ENCODE data around the gene EMCN.
"Not testable (repeated sequence)": the region's sequence is repeated elsewhere in the genome, so short reads cannot be mapped to it uniquely, and the experiment has no call there.

Gene EMCN

GRCh38 chr4:100386270-100386669 lies 131.6 kb downstream of the EMCN start:
- Histone ChIP-seq H3K27me3 (ENCODE audit: control insufficient read depth in 3 of 3, insufficient read depth in 3 of 3, low read depth in 1 of 3, low read length in 3 of 3) (no peaks in the 10 kb centered on the region), H3K9ac (ENCODE audit: low read depth, low read length, poor library complexity) (no peak overlapping the region), H2BK12ac (ENCODE audit: low read length) (no peak overlapping the region), H2BK5ac (ENCODE audit: low read length) (no peak overlapping the region), H3K4ac (ENCODE audit: low read length) (no peak overlapping the region), H3K4me2 (ENCODE audit: insufficient read depth, low read length, poor library complexity, severe bottlenecking) (no peak overlapping the region), H3K9me3 (replicated peaks in 1 of 2; ENCODE audit: control insufficient read depth in 2 of 2, insufficient read depth in 1 of 2, low read depth in 1 of 2, low read length in 2 of 2) (no peaks in the 10 kb centered on the region), H2AFZ (ENCODE audit: low read length) (no peak overlapping the region), H3K79me1 (ENCODE audit: low read depth, low read length) (no peaks in the 10 kb centered on the region), H4K91ac (ENCODE audit: low read depth, low read length, poor library complexity) (no peak overlapping the region), H3K36me3 (replicated peaks in 1 of 2; ENCODE audit: control insufficient read depth in 2 of 2, insufficient read depth in 2 of 2, low read length in 2 of 2) (no peaks in the 10 kb centered on the region), H3K23ac (ENCODE audit: low read depth, low read length, poor library complexity) (no peak overlapping the region), H2BK15ac (ENCODE audit: low read length) (no peak overlapping the region), H3K14ac (ENCODE audit: low read length) (no peak overlapping the region), H3K18ac (ENCODE audit: low read length) (no peak overlapping the region), H3K27ac (replicated peaks; ENCODE audit: low read length) (no peak overlapping the region), H3K4me1 (ENCODE audit: control insufficient read depth in 2 of 2, insufficient read depth in 1 of 2, low read depth in 1 of 2, low read length in 2 of 2) (no peaks in the 10 kb centered on the region), H4K8ac (ENCODE audit: low read depth, low read length) (no peak overlapping the region), H2BK120ac (ENCODE audit: low read depth, low read length) (no peak overlapping the region), H2AK5ac (ENCODE audit: low read depth, low read length) (no peak overlapping the region), H3K4me3 (ENCODE audit: low read length in 2 of 2) (no peak overlapping the region)
- no CpG with 5 or more reads among the region's 1 CpG for WGBS, 2 donors (ENCODE audit: extremely low coverage in 2 of 2, insufficient read length in 2 of 2, insufficient replicate concordance in 1 of 2)
- DNase-seq (ENCODE audit: low spot score): no peak

GRCh38 chr4:100380401-100380800 lies 137.4 kb downstream of the EMCN start:
- not testable (repeated sequence) for H3K4me1 ChIP-seq (ENCODE audit: control insufficient read depth in 2 of 2, insufficient read depth in 1 of 2, low read depth in 1 of 2, low read length in 2 of 2); H4K8ac ChIP-seq (ENCODE audit: low read depth, low read length); H2BK12ac ChIP-seq (ENCODE audit: low read length); H4K91ac ChIP-seq (ENCODE audit: low read depth, low read length, poor library complexity); H3K4ac ChIP-seq (ENCODE audit: low read length); DNase-seq (ENCODE audit: low spot score); H3K9ac ChIP-seq (ENCODE audit: low read depth, low read length, poor library complexity); H3K4me3 ChIP-seq (ENCODE audit: low read length in 2 of 2); H3K36me3 ChIP-seq (replicated peaks in 1 of 2; ENCODE audit: control insufficient read depth in 2 of 2, insufficient read depth in 2 of 2, low read length in 2 of 2); H2BK5ac ChIP-seq (ENCODE audit: low read length); H3K79me1 ChIP-seq (ENCODE audit: low read depth, low read length); H3K27ac ChIP-seq (replicated peaks; ENCODE audit: low read length); H2BK120ac ChIP-seq (ENCODE audit: low read depth, low read length); H2AK5ac ChIP-seq (ENCODE audit: low read depth, low read length); H3K18ac ChIP-seq (ENCODE audit: low read length); H3K27me3 ChIP-seq (ENCODE audit: control insufficient read depth in 3 of 3, insufficient read depth in 3 of 3, low read depth in 1 of 3, low read length in 3 of 3); H3K9me3 ChIP-seq (replicated peaks in 1 of 2; ENCODE audit: control insufficient read depth in 2 of 2, insufficient read depth in 1 of 2, low read depth in 1 of 2, low read length in 2 of 2); H3K14ac ChIP-seq (ENCODE audit: low read length); H3K4me2 ChIP-seq (ENCODE audit: insufficient read depth, low read length, poor library complexity, severe bottlenecking); H2BK15ac ChIP-seq (ENCODE audit: low read length); H2AFZ ChIP-seq (ENCODE audit: low read length); H3K23ac ChIP-seq (ENCODE audit: low read depth, low read length, poor library complexity)
- WGBS, 2 donors (ENCODE audit: extremely low coverage in 2 of 2, insufficient read length in 2 of 2, insufficient replicate concordance in 1 of 2): no CpG with 5 or more reads among the region's 1 CpG

DNA sequence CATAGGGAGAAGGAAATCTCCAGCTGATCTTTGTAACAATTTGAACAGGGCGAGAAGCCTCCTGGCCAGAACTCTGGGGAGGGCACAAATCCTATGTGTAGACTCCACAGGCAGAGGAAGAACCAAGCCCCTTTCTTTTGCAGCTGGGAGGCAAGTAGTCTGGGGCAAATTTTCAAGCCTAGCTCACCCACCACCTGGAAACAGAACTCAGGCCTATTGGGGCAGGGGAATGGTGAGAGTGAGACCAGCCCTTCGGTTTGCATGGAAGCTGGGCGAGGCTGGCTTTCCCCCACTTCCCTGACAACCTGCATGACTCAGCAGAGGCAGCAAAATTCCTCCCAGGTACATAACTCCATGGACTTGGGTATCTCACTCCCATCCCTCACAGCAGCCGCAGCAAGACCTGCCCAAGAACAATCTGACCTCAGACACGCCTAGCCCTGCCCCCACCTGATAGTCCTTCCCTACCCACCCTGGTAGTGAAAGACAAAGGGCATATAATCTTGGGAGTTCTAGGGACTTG lies 138.2 kb downstream of the EMCN start:
- no peak overlapping the region for H3K4ac ChIP-seq (ENCODE audit: low read length)
- no CpG with 5 or more reads among the region's 5 CpGs for WGBS, 2 donors (ENCODE audit: extremely low coverage in 2 of 2, insufficient read length in 2 of 2, insufficient replicate concordance in 1 of 2)
- no peak overlapping the region for H2AFZ ChIP-seq (ENCODE audit: low read length)
- no peaks in the 10 kb centered on the region for H3K4me1 ChIP-seq (ENCODE audit: control insufficient read depth in 2 of 2, insufficient read depth in 1 of 2, low read depth in 1 of 2, low read length in 2 of 2)
- H3K4me3 ChIP-seq (ENCODE audit: low read length in 2 of 2): peak overlapping the region in 1 of 2 donors; percentile 27
- no peak overlapping the region for H3K27ac ChIP-seq (replicated peaks; ENCODE audit: low read length)
- H2BK12ac ChIP-seq (ENCODE audit: low read length): no peak overlapping the region
- H3K79me1 ChIP-seq (ENCODE audit: low read depth, low read length): peaks cover 2% of the 10 kb centered on the region
- no peaks in the 10 kb centered on the region for H3K27me3 ChIP-seq (ENCODE audit: control insufficient read depth in 3 of 3, insufficient read depth in 3 of 3, low read depth in 1 of 3, low read length in 3 of 3)
- no peak overlapping the region for H4K91ac ChIP-seq (ENCODE audit: low read depth, low read length, poor library complexity)
- H3K9ac ChIP-seq (ENCODE audit: low read depth, low read length, poor library complexity): no peak overlapping the region
- H3K4me2 ChIP-seq (ENCODE audit: insufficient read depth, low read length, poor library complexity, severe bottlenecking): no peak overlapping the region
- H3K23ac ChIP-seq (ENCODE audit: low read depth, low read length, poor library complexity): no peak overlapping the region
- H3K18ac ChIP-seq (ENCODE audit: low read length): no peak overlapping the region
- no peak overlapping the region for H2BK120ac ChIP-seq (ENCODE audit: low read depth, low read length)
- H3K14ac ChIP-seq (ENCODE audit: low read length): no peak overlapping the region
- no peaks in the 10 kb centered on the region for H3K36me3 ChIP-seq (replicated peaks in 1 of 2; ENCODE audit: control insufficient read depth in 2 of 2, insufficient read depth in 2 of 2, low read length in 2 of 2)
- no peak overlapping the region for H2BK15ac ChIP-seq (ENCODE audit: low read length)
- peaks cover 0 to 1% of the 10 kb centered on the region in 2 donors for H3K9me3 ChIP-seq (replicated peaks in 1 of 2; ENCODE audit: control insufficient read depth in 2 of 2, insufficient read depth in 1 of 2, low read depth in 1 of 2, low read length in 2 of 2)
- H2AK5ac ChIP-seq (ENCODE audit: low read depth, low read length): no peak overlapping the region
- H2BK5ac ChIP-seq (ENCODE audit: low read length): peak overlapping the region; percentile 6
- H4K8ac ChIP-seq (ENCODE audit: low read depth, low read length): no peak overlapping the region
- DNase-seq (ENCODE audit: low spot score): no peak

DNA sequence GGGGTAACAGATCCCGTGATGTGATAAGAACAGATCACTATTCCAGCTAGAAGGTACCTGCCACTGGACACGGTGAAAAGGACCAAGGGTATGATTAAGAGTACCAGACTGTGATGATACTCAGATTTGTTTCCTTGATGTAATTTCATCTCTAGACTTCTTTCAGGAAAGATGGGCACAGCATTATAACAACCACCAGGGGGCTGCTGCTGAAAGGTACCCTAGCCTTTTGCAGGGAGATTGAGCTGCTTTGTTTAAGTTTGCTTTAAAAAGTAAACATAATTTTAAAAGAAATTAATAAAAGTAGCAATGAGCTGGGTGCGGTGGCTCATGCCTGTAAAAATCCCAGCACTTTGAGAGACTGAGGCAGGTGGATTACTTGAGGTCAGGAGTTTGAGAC lies 145.4 kb downstream of the EMCN start:
- Histone ChIP-seq H3K23ac (ENCODE audit: low read depth, low read length, poor library complexity) (no peak overlapping the region), H2AFZ (ENCODE audit: low read length) (no peak overlapping the region), H4K91ac (ENCODE audit: low read depth, low read length, poor library complexity) (no peak overlapping the region), H2BK15ac (ENCODE audit: low read length) (no peak overlapping the region), H3K36me3 (replicated peaks in 1 of 2; ENCODE audit: control insufficient read depth in 2 of 2, insufficient read depth in 2 of 2, low read length in 2 of 2) (no peaks in the 10 kb centered on the region), H3K4me3 (ENCODE audit: low read length in 2 of 2) (no peak overlapping the region), H2AK5ac (ENCODE audit: low read depth, low read length) (no peak overlapping the region), H4K8ac (ENCODE audit: low read depth, low read length) (no peak overlapping the region), H2BK120ac (ENCODE audit: low read depth, low read length) (no peak overlapping the region), H3K4me1 (ENCODE audit: control insufficient read depth in 2 of 2, insufficient read depth in 1 of 2, low read depth in 1 of 2, low read length in 2 of 2) (no peaks in the 10 kb centered on the region), H3K4me2 (ENCODE audit: insufficient read depth, low read length, poor library complexity, severe bottlenecking) (no peak overlapping the region), H3K9ac (ENCODE audit: low read depth, low read length, poor library complexity) (no peak overlapping the region), H3K9me3 (replicated peaks in 1 of 2; ENCODE audit: control insufficient read depth in 2 of 2, insufficient read depth in 1 of 2, low read depth in 1 of 2, low read length in 2 of 2) (peaks cover 0 to 1% of the 10 kb centered on the region in 2 donors), H3K4ac (ENCODE audit: low read length) (no peak overlapping the region), H2BK12ac (ENCODE audit: low read length) (no peak overlapping the region), H2BK5ac (ENCODE audit: low read length) (no peak overlapping the region), H3K18ac (ENCODE audit: low read length) (no peak overlapping the region), H3K27ac (replicated peaks; ENCODE audit: low read length) (no peak overlapping the region), H3K27me3 (ENCODE audit: control insufficient read depth in 3 of 3, insufficient read depth in 3 of 3, low read depth in 1 of 3, low read length in 3 of 3) (no peaks in the 10 kb centered on the region), H3K14ac (ENCODE audit: low read length) (no peak overlapping the region), H3K79me1 (ENCODE audit: low read depth, low read length) (no peaks in the 10 kb centered on the region)
- WGBS, 2 donors (ENCODE audit: extremely low coverage in 2 of 2, insufficient read length in 2 of 2, insufficient replicate concordance in 1 of 2): no CpG with 5 or more reads among the region's 3 CpGs
- DNase-seq (ENCODE audit: low spot score): no peak
